ENCODE results near the gene LANCL1. TPM values are rescaled to one million over a fixed set of nuclear protein-coding genes. Genes with fewer than 3 reads are reported as not detected.

LANCL1 gene
- total and polyA plus RNA-seq, 8 donors: 27.5 to 79.8 (median 71.9) TPM

DNA sequence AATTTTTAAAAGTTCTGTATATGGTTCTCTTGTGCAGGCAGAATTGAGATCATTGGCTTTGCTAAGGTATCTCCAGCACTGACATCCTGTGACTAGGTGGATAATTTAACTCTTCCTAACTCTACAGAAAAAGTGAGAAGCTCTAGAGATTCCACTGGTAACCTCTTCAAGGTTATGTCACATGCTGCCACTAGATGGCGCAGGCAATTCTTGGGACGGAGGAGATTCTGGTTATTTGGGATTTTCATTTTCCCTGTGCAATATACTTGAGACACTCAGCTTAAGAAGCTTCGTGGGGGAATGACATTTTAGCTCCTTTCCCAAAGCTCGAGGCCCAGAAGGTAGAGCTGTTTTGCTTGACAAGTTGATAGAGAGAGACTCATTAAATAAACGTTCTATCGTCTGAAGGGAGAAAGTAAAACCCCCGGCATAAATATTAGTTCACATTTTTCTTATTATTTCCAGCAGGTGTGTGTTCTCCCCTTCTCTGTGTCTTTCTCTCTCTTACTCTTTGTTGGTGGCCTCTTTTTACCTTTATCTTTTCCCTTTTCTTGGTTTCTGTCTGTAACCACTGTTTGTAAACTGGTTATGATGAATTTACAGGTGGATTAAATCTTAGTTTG is 26.6 kb upstream of the LANCL1 start:
- TF ChIP-seq, protein P1, sequence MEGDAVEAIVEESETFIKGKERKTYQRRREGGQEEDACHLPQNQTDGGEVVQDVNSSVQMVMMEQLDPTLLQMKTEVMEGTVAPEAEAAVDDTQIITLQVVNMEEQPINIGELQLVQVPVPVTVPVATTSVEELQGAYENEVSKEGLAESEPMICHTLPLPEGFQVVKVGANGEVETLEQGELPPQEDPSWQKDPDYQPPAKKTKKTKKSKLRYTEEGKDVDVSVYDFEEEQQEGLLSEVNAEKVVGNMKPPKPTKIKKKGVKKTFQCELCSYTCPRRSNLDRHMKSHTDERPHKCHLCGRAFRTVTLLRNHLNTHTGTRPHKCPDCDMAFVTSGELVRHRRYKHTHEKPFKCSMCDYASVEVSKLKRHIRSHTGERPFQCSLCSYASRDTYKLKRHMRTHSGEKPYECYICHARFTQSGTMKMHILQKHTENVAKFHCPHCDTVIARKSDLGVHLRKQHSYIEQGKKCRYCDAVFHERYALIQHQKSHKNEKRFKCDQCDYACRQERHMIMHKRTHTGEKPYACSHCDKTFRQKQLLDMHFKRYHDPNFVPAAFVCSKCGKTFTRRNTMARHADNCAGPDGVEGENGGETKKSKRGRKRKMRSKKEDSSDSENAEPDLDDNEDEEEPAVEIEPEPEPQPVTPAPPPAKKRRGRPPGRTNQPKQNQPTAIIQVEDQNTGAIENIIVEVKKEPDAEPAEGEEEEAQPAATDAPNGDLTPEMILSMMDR (IDR thresholded peaks at IDR 0.05): peak; percentile 74 to 75
- no peaks in the 10 kb centered on the region for H3K36me3 ChIP-seq

DNA sequence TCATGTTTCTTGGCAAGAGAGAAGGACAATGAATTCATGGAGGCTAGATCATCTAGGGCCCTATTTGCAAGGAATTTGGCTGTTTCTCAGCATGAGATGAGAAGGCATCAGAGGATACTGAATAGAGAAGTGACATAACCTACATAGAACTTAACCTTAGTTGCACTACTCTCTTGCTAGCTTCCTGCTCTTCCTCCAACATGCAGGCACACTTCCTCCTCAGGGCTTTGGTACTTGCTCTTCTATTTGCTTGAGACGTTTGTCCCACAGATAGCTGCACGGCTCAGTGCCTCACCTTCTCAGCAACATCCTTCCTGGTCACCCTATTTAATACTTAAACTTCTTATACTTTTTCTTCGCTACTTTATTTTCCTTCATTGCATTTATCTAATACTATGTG is 20.0 kb upstream of the LANCL1 start:
- H3K4me3 ChIP-seq: no peak overlapping the region
- no peaks in the 10 kb centered on the region for H3K4me1 ChIP-seq
- no peak overlapping the region for H3K27ac ChIP-seq
- TF ChIP-seq, protein P1 (IDR thresholded peaks at IDR 0.05): no peak
- H3K36me3 ChIP-seq: no peaks in the 10 kb centered on the region
- ATAC-seq (no peak), DNase-seq (no peak)
- intact Hi-C loops (cut with DNase I): no loop called here
- H3K27me3 ChIP-seq: no peaks in the 10 kb centered on the region
- no peaks in the 10 kb centered on the region for H3K9me3 ChIP-seq

More for the DNA sequence above, 26.6 kb upstream of the LANCL1 start:
- intact Hi-C loops (cut with DNase I): no loop called here
- peaks cover 0 to 2% of the 10 kb centered on the region in 2 donors for H3K9me3 ChIP-seq
- DNase-seq: peak in 3 of 4 donors; percentile 18 to 51 (median 34)
- no peak overlapping the region for H3K27ac ChIP-seq
- peaks cover 0 to 8% of the 10 kb centered on the region in 2 donors for H3K27me3 ChIP-seq
- ATAC-seq: peak; percentile 97
- H3K4me1 ChIP-seq: no peaks in the 10 kb centered on the region
- H3K4me3 ChIP-seq: no peak overlapping the region

DNA sequence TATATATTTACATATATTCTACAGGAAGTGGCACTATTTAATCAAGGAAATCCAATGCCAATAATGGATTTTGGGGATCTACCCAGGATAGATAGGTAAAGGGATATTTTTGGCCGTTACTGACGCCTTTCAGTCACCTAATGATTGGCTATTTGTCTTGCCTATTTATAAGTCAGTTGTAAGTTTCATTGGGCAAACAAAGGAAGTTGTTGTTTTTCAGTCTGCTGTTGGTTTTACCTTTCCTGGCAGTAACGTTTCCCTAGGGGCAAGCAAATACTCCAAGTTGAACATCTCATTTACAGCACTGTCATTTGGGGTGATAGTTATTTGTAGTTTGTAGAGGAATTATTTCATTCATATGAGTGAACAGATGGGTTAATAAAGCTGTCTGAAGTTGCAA is 17.0 kb upstream of the LANCL1 start:
- H3K27ac ChIP-seq: no peak overlapping the region
- no peaks in the 10 kb centered on the region for H3K9me3 ChIP-seq
- no peaks in the 10 kb centered on the region for H3K4me1 ChIP-seq
- H3K27me3 ChIP-seq: no peaks in the 10 kb centered on the region
- ATAC-seq: no peak
- H3K36me3 ChIP-seq: no peaks in the 10 kb centered on the region
- TF ChIP-seq, protein P1 (IDR thresholded peaks at IDR 0.05): no peak
- H3K4me3 ChIP-seq: no peak overlapping the region
- intact Hi-C loops (cut with DNase I): no loop called here
- DNase-seq: no peak

DNA sequence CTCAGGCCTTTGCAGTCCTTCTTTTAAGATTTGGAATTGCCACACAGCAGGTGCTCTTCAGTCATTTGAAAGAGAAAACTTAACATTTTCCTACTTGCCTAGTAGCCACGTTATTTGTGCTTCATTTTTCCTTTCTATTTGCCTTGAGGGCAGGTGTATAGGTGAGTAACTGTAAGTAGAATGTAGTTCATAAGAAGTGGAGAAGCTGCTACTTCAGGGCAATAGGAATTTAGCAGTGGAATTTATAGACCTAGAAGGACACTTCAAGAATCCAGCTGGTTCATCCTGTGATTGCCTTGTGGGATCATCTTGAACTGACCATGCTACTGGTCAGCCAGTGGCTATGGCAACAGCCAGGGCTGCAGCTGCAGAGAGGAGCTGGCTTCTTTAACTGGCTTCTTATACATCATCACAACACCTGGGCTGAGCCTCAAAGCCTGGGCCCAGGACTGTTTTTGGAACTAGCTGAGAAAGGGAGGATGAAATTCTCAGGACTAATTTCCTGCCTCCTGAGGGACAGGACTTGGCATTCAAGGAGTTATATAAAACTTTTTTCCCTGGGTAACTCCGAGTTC is 5.1 kb upstream of the LANCL1 start:
- Histone ChIP-seq H3K27ac (no peak overlapping the region), H3K36me3 (no peaks in the 10 kb centered on the region), H3K4me3 (no peak overlapping the region), H3K9me3 (peaks cover 0 to 5% of the 10 kb centered on the region in 2 donors), H3K27me3 (no peaks in the 10 kb centered on the region), H3K4me1 (peaks cover 0 to 6% of the 10 kb centered on the region in 2 donors)
- DNase-seq (no peak), ATAC-seq (no peak)
- TF ChIP-seq, protein P1 (IDR thresholded peaks at IDR 0.05): no peak
- intact Hi-C loops (cut with DNase I): no loop called here

DNA sequence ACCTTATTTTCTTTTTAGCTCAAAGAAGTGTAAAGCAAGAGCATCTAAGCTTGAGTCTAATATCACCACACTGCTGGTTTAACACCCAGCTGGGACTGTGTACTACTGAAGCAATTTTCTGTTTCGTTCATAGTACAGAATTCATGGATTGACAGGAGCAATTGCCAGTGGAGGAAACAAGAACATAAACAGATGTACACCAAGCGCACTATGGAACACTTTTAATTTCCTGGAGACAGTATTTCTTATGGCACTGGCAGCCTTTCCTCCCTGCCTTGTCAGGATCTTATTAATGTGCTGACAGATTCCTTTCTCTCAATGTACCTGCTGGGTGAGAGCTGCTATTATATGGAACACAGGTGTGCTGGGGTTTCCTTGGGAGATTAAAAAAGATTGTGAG is 4.2 kb upstream of the LANCL1 start:
- H3K4me3 ChIP-seq: no peak overlapping the region
- peaks cover 0 to 5% of the 10 kb centered on the region in 2 donors for H3K9me3 ChIP-seq
- H3K36me3 ChIP-seq: no peaks in the 10 kb centered on the region
- ATAC-seq (no peak), DNase-seq (no peak)
- TF ChIP-seq, protein P1 (IDR thresholded peaks at IDR 0.05): no peak
- peaks cover 0 to 9% of the 10 kb centered on the region in 2 donors for H3K4me1 ChIP-seq
- intact Hi-C loops (cut with DNase I): no loop called here
- no peak overlapping the region for H3K27ac ChIP-seq
- no peaks in the 10 kb centered on the region for H3K27me3 ChIP-seq

Measured in left lung (tissue), 10 donors.